HCT116 (cell line): Measurements from ENCODE around the gene ATG5. TPM values are rescaled to one million over a fixed set of nuclear protein-coding genes. Genes with fewer than 3 reads are reported as not detected.

ENCODE experiments used
- ATAC-seq: fragments of 200-7000 bp; cut with Tn5 transposase; 2 replicates; pipeline ENCODE4 v1.9.1; 2020; ENCODE audit warnings: mild to moderate bottlenecking, moderate library complexity
- BruUV-seq: library from RNA; stranded (reverse); fragments of 400-500 nt; replicated peaks from 2 replicates; lab custom pipeline; 2021; lab: Mats Ljungman, UMichigan
- CTCF ChIA-PET: fragments of 300-600 bp; sonication (Branson Sonifier 250); formaldehyde crosslinking; loops from one replicate; lab custom pipeline; 2021; ENCODE audit warnings: antibody characterized with exemption; lab: Charles Lee
- POLR2A ChIA-PET: fragments of 300-600, 350-600 bp; sonication (Branson Sonifier 250); formaldehyde crosslinking; loops from one replicate; lab custom pipeline; 2021; ENCODE audit warnings: antibody characterized with exemption; lab: Charles Lee
- RAD21 ChIA-PET, 2 experiments: fragments of 300-600 bp; sonication (Branson Sonifier 250); formaldehyde crosslinking; loops; one replicate each; lab custom pipeline; 2023; ENCODE audit warnings: low total read pairs in 2 of 2; ENCODE audit not compliant: uncharacterized antibody in 2 of 2, unreplicated experiment in 2 of 2, low non-redundant PET in 1 of 2; lab: Charles Lee
- DNase-seq: peaks from one replicate; pipeline ENCODE4 v3.0.0-alpha.2; 2010; ENCODE audit warnings: low read depth, low spot score
- H2AFZ ChIP-seq: fragments of 200-600 bp; shearing (Covaris generic), sonication (generic); 2 replicates; pipeline ENCODE4 v1.6.1; 2017; ENCODE audit warnings: low read depth, mixed run types, mixed read lengths, antibody characterized with exemption, low read length; ENCODE audit not compliant: poor library complexity, severe bottlenecking
- H3K27ac ChIP-seq: 2 replicates; pipeline ENCODE4 v1.5.1; 2012; ENCODE audit warnings: low read depth, low read length
- H3K27me3 ChIP-seq: fragments of 200-600 bp; sonication (generic); 2 replicates; pipeline ENCODE4 v1.6.1; 2016; ENCODE audit warnings: mixed run types, low read length, mixed read lengths; ENCODE audit not compliant: insufficient read depth
- H3K36me3 ChIP-seq, 2 experiments: fragments of 200-500 bp in 1 of 2; fragments of 200-600 bp in 1 of 2; sonication (Bioruptor generic) in 1 of 2; sonication (generic) in 1 of 2; 2 replicates each; pipeline versions ENCODE4 v1.5.1 to v1.6.1; 2014 to 2016; ENCODE audit warnings: low read length in 2 of 2, inconsistent platforms in 1 of 2, mixed read lengths in 1 of 2, mixed run types in 1 of 2; ENCODE audit not compliant: insufficient read depth in 2 of 2, control insufficient read depth in 1 of 2
- H3K4me1 ChIP-seq, 2 experiments: fragments of 200-600 bp in 1 of 2; sonication (generic) in 1 of 2; 2 replicates each; pipeline versions ENCODE4 v1.5.1 to v1.6.1; 2012 to 2017; ENCODE audit warnings: low read length in 2 of 2, inconsistent platforms in 1 of 2, mild to moderate bottlenecking in 1 of 2, mixed read lengths in 1 of 2, mixed run types in 1 of 2, moderate library complexity in 1 of 2; ENCODE audit not compliant: insufficient read depth in 2 of 2, control insufficient read depth in 1 of 2
- H3K4me2 ChIP-seq: fragments of 200-600 bp; sonication (generic); 2 replicates; pipeline ENCODE4 v1.6.1; 2017; ENCODE audit warnings: mixed run types, low read length, mixed read lengths
- H3K4me3 ChIP-seq, 2 experiments: fragments of 200-600 bp in 1 of 2; sonication (generic) in 1 of 2; replicated peaks in 1 of 2; 2 replicates each; pipeline ENCODE4 v1.5.1; 2011 to 2016; ENCODE audit warnings: low read length in 2 of 2, control low read depth in 1 of 2, low read depth in 1 of 2, mild to moderate bottlenecking in 1 of 2, mixed read lengths in 1 of 2, mixed run types in 1 of 2
- H3K79me2 ChIP-seq: fragments of 200-600 bp; sonication (generic); 2 replicates; pipeline ENCODE4 v1.6.1; 2017; ENCODE audit warnings: mild to moderate bottlenecking, mixed run types, low read length, moderate library complexity, mixed read lengths; ENCODE audit not compliant: insufficient read depth
- H3K9ac ChIP-seq: fragments of 200-600 bp; sonication (generic); 2 replicates; pipeline ENCODE4 v1.6.1; 2016; ENCODE audit warnings: low read length, mixed read lengths
- H3K9me2 ChIP-seq: fragments of 200-600 bp; sonication (generic), shearing (Covaris generic); 2 replicates; pipeline ENCODE4 v1.6.1; 2017; ENCODE audit warnings: mixed run types, mild to moderate bottlenecking, moderate library complexity; ENCODE audit not compliant: insufficient read depth
- H3K9me3 ChIP-seq, 2 experiments: fragments of 200-500 bp in 1 of 2; fragments of 200-600 bp in 1 of 2; sonication (Bioruptor generic) in 1 of 2; sonication (generic) in 1 of 2; 2 replicates each; pipeline ENCODE4 v1.6.1; 2014 to 2017; ENCODE audit warnings: low read length in 2 of 2, mixed read lengths in 2 of 2, inconsistent platforms in 1 of 2, low read depth in 1 of 2, mild to moderate bottlenecking in 1 of 2, mixed run types in 1 of 2, moderate library complexity in 1 of 2; ENCODE audit not compliant: control insufficient read depth in 1 of 2, insufficient read depth in 1 of 2
- H4K20me1 ChIP-seq: fragments of 200-600 bp; sonication (generic), shearing (Covaris generic); 2 replicates; pipeline ENCODE4 v1.6.1; 2017; ENCODE audit warnings: mixed run types, mild to moderate bottlenecking, moderate library complexity; ENCODE audit not compliant: insufficient read depth
- ATF3 ChIP-seq: IDR thresholded peaks from 2 replicates; pipeline ENCODE4 v1.6.1; 2012
- CBX3 ChIP-seq: IDR thresholded peaks from 2 replicates; pipeline ENCODE4 v1.6.1; 2012; ENCODE audit warnings: low read depth
- CEBPB ChIP-seq: IDR thresholded peaks from 2 replicates; pipeline ENCODE4 v1.6.1; 2012; ENCODE audit warnings: low read depth
- ELF1 ChIP-seq: IDR thresholded peaks from 2 replicates; pipeline ENCODE4 v1.6.1; 2012; ENCODE audit warnings: low read depth, borderline replicate concordance
- EZH2 ChIP-seq: fragments of 200-600 bp; sonication (generic); IDR thresholded peaks from 2 replicates; pipeline ENCODE4 v1.6.1; 2017; ENCODE audit warnings: antibody characterized with exemption, mixed run types
- EZH2phosphoT487 ChIP-seq: fragments of 200-600 bp; IDR thresholded peaks from 2 replicates; pipeline ENCODE4 v1.6.1; 2018; ENCODE audit warnings: antibody characterized with exemption, borderline replicate concordance
- FOSL1 ChIP-seq: IDR thresholded peaks from 2 replicates; pipeline ENCODE4 v1.6.1; 2012; ENCODE audit warnings: low read depth
- JUND ChIP-seq: IDR thresholded peaks from 2 replicates; pipeline ENCODE4 v1.6.1; 2012
- POLR2A ChIP-seq: IDR thresholded peaks from 2 replicates; pipeline ENCODE4 v1.7.0; 2011; ENCODE audit warnings: borderline replicate concordance; ENCODE audit not compliant: insufficient read depth, insufficient read length; ENCODE audit errors: extremely low read depth
- POLR2AphosphoS5 ChIP-seq: IDR thresholded peaks from 2 replicates; pipeline ENCODE4 v1.6.1; 2011; ENCODE audit warnings: mild to moderate bottlenecking, low read depth, low read length, moderate library complexity
- RAD21 ChIP-seq: IDR thresholded peaks from 2 replicates; pipeline ENCODE4 v1.6.1; 2012; ENCODE audit warnings: low read depth, mild to moderate bottlenecking
- SRF ChIP-seq: IDR thresholded peaks from 2 replicates; pipeline ENCODE4 v1.6.1; 2012; ENCODE audit warnings: low read depth
- TCF7L2 ChIP-seq: IDR thresholded peaks from 2 replicates; pipeline ENCODE4 v1.7.0; 2011; ENCODE audit warnings: borderline replicate concordance, inconsistent platforms; ENCODE audit not compliant: insufficient read depth, insufficient read length; ENCODE audit errors: extremely low read depth
- YY1 ChIP-seq: IDR thresholded peaks from 2 replicates; pipeline ENCODE4 v1.6.1; 2011; ENCODE audit warnings: low read length, low read depth, moderate library complexity, mild to moderate bottlenecking; ENCODE audit not compliant: insufficient replicate concordance; ENCODE audit errors: extremely low read depth
- ZBTB33 ChIP-seq: IDR thresholded peaks from 2 replicates; pipeline ENCODE4 v1.6.1; 2011; ENCODE audit warnings: mild to moderate bottlenecking, low read length, moderate library complexity; ENCODE audit not compliant: insufficient replicate concordance; ENCODE audit errors: extremely low read depth
- ZFX ChIP-seq: fragments of 450-650 bp; IDR thresholded peaks from 2 replicates; pipeline ENCODE4 v1.6.1; 2017
- intact Hi-C: fragments of 100-400 bp; cut with micrococcal nuclease; formaldehyde crosslinking; loops from 2 replicates; pipeline ENCODE4 v1.10.0; 2022
- total RNA-seq: library from RNA; stranded (reverse); gene quantifications from one replicate; pipeline ENCODE4 v1.2.1, GENCODE V29; 2021; ENCODE audit not compliant: unreplicated experiment
- TF ChIP-seq, protein P1 (sequence below): IDR thresholded peaks from 2 replicates; pipeline ENCODE4 v1.6.1; 2012
- TF ChIP-seq, protein P2 (sequence below), 3 experiments: fragments of 200-600 bp in 1 of 3; sonication (generic) in 1 of 3; IDR thresholded peaks in 2 of 3; conservative IDR thresholded peaks in 1 of 3; 2 replicates each; pipeline ENCODE4 v1.5.1; 2012 to 2017; ENCODE audit warnings: low read depth in 2 of 3, low read length in 2 of 3, antibody characterized with exemption in 1 of 3, borderline replicate concordance in 1 of 3, control low read depth in 1 of 3, mild to moderate bottlenecking in 1 of 3, mixed read lengths in 1 of 3, mixed run types in 1 of 3, moderate library complexity in 1 of 3; ENCODE audit not compliant: insufficient read depth in 1 of 3
- TF ChIP-seq, protein P3 (sequence below): IDR thresholded peaks from 2 replicates; pipeline ENCODE4 v1.6.1; 2012; ENCODE audit warnings: low read depth

The ATG5 gene
- total RNA-seq, 1 experiment from 2014 or later: 39.6 TPM

- CTCF ChIA-PET: no interaction called here
- no peaks in the 10 kb centered on the region for H4K20me1 ChIP-seq
- ATAC-seq: no peak
These were observed 43.9 kb downstream of the ATG5 start for GRCh38 chr6:106281661-106282060.

More at GRCh38 chr6:106281661-106282060, 43.9 kb downstream of the ATG5 start:
- BruUV-seq: no TSS peak
- Histone ChIP-seq H3K4me2 (no peak overlapping the region), H2AFZ (no peak overlapping the region), H3K4me1 (no peaks in the 10 kb centered on the region), H3K9ac (no peak overlapping the region), H3K9me3 (no peaks in the 10 kb centered on the region), H3K79me2 (peaks cover 43% of the 10 kb centered on the region), H3K27ac (no peak overlapping the region), H3K36me3 (peaks cover 0 to 4% of the 10 kb centered on the region in 2 experiments; a peak in 1 of 4 replicates), H3K4me3 (no peak overlapping the region), H3K27me3 (no peaks in the 10 kb centered on the region), H3K9me2 (no peaks in the 10 kb centered on the region)
- ChIA-PET POLR2A (no interaction called here), RAD21 (no interaction called here)
- intact Hi-C loops: no loop called here
- DNase-seq: no peak
- TF ChIP-seq ATF3: no peak
- no peak for TF ChIP-seq CBX3
- no peak for TF ChIP-seq TCF7L2
- TF ChIP-seq, protein P1, sequence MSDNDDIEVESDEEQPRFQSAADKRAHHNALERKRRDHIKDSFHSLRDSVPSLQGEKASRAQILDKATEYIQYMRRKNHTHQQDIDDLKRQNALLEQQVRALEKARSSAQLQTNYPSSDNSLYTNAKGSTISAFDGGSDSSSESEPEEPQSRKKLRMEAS: no peak
- TF ChIP-seq, protein P2, sequence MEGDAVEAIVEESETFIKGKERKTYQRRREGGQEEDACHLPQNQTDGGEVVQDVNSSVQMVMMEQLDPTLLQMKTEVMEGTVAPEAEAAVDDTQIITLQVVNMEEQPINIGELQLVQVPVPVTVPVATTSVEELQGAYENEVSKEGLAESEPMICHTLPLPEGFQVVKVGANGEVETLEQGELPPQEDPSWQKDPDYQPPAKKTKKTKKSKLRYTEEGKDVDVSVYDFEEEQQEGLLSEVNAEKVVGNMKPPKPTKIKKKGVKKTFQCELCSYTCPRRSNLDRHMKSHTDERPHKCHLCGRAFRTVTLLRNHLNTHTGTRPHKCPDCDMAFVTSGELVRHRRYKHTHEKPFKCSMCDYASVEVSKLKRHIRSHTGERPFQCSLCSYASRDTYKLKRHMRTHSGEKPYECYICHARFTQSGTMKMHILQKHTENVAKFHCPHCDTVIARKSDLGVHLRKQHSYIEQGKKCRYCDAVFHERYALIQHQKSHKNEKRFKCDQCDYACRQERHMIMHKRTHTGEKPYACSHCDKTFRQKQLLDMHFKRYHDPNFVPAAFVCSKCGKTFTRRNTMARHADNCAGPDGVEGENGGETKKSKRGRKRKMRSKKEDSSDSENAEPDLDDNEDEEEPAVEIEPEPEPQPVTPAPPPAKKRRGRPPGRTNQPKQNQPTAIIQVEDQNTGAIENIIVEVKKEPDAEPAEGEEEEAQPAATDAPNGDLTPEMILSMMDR (IDR thresholded peaks at IDR 0.05 in 2 of 3, conservative IDR thresholded peaks at IDR 0.05 in 1 of 3; ENCODE audit: borderline replicate concordance in 1 of 3, insufficient read depth in 1 of 3, low read depth in 2 of 3, low read length in 2 of 3): no peak
- no peak for TF ChIP-seq FOSL1
- no peak for TF ChIP-seq EZH2
- no peak for TF ChIP-seq SRF
- TF ChIP-seq, protein P3, sequence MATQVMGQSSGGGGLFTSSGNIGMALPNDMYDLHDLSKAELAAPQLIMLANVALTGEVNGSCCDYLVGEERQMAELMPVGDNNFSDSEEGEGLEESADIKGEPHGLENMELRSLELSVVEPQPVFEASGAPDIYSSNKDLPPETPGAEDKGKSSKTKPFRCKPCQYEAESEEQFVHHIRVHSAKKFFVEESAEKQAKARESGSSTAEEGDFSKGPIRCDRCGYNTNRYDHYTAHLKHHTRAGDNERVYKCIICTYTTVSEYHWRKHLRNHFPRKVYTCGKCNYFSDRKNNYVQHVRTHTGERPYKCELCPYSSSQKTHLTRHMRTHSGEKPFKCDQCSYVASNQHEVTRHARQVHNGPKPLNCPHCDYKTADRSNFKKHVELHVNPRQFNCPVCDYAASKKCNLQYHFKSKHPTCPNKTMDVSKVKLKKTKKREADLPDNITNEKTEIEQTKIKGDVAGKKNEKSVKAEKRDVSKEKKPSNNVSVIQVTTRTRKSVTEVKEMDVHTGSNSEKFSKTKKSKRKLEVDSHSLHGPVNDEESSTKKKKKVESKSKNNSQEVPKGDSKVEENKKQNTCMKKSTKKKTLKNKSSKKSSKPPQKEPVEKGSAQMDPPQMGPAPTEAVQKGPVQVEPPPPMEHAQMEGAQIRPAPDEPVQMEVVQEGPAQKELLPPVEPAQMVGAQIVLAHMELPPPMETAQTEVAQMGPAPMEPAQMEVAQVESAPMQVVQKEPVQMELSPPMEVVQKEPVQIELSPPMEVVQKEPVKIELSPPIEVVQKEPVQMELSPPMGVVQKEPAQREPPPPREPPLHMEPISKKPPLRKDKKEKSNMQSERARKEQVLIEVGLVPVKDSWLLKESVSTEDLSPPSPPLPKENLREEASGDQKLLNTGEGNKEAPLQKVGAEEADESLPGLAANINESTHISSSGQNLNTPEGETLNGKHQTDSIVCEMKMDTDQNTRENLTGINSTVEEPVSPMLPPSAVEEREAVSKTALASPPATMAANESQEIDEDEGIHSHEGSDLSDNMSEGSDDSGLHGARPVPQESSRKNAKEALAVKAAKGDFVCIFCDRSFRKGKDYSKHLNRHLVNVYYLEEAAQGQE: no peak
- no peak for TF ChIP-seq POLR2A
- TF ChIP-seq ZBTB33: no peak
- no peak for TF ChIP-seq ELF1
- no peak for TF ChIP-seq RAD21
- TF ChIP-seq CEBPB: no peak
- no peak for TF ChIP-seq EZH2phosphoT487
- no peak for TF ChIP-seq POLR2AphosphoS5
- TF ChIP-seq YY1: no peak
- no peak for TF ChIP-seq JUND
- TF ChIP-seq ZFX: no peak
